ENCODE measurements around the gene LILRB2.
"Not testable (repeated sequence)": the region's sequence is repeated elsewhere in the genome, so short reads cannot be mapped to it uniquely, and the experiment has no call there.

The LILRB2 gene

DNA sequence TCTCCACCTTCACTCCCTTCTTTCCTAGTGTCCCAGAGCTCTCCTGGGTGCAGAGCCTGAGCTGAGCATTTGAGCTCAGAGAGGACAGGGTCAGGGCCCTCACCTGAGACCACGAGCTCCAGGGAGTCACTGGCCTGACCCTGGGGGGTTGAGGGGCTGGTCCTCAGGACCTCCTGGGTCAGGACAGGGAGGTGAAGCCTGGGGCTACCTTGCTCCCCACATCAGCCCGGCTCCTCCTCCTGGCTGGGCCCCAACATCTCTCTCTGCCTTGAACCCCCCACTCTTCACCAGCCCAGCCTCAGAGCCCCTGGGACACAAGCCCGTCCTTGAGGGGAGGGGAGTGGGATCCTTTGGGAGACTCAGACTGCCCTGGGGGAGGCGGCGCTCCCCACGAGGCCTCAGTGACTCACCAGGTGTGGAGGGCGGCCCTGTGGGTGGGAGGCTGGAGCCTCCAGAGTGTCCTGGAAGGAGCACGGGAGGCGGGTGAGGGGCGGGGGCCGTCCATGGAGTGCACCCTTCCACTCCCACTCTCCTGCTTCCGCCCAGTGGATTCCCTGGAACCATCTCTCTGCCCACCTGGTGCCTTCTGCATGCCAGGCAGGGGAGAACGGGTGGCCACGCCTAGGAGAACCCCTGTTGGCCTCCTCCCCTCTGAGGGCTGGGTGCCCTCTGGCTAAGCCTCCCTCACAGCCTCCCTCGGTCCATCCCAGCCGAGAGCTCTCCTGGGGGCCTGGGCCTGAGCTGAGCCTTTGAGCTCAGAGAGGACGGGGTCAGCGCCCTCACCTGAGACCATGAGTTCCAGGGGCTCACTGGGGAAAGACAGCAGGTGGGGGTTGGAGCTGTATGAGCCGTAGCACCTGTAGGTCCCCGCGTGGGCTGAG is 41.2 kb downstream of the LILRB2 start:
- not testable (repeated sequence) for DNase-seq

DNA sequence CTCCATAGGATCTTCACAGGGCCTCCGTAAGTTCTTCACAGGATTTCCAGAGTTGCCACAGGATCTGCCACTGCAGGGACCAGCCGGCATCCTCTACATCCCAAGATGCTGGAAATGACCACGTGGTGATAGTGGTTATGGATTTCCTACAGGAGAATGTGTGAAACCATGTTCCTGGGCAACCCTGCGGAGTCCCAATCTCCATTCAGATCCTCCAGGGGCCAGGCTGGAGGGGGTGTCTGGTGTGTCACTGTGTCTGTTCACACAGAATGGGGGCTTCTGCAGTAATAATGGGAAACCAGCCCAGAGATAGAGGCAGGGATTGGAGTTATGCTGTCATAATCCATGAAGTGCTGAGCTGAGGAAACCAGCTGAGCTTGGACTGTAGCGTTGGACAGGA is 47.0 kb downstream of the LILRB2 start:
- no peak for DNase-seq

DNA sequence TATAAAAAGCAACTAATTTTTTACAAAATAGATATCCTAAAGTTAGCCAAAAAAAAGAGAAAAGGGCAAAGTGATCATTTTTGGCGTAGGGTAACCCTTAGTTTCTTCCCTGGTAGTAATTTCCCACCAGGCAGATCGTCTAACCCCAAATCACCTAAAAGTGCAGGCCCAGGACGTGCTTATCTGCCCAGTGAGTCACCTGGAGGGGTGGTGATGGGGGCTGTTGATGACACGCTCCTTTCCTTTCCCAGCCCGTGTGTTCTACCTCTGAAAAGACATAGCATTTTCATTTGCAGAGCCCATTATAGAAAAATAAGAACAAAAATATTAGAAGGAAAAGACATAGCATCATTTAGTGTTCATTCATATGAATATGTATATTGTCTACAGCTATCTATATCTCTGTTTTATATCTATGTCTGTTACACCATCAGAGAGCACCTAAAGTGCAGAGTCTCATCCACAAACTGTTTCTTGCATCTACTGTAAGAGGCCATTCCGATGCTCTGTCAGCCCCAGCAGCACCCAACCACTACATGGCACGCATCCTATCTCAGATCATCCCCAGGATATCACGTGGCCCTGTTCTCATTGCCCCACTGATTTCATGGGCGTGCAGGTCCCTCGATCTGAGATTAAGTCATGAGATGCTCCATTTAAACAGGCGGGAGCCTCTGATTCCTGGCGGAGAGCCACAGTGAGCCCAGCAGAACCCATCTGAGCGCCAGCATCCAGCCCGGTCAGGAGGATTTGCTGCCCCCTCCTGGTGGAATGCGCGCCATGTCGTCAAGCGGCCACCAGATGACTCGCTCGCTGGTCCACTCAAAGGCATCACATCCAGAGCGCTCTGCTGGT is 49.6 kb downstream of the LILRB2 start:
- peak; percentile 86 for DNase-seq

DNA sequence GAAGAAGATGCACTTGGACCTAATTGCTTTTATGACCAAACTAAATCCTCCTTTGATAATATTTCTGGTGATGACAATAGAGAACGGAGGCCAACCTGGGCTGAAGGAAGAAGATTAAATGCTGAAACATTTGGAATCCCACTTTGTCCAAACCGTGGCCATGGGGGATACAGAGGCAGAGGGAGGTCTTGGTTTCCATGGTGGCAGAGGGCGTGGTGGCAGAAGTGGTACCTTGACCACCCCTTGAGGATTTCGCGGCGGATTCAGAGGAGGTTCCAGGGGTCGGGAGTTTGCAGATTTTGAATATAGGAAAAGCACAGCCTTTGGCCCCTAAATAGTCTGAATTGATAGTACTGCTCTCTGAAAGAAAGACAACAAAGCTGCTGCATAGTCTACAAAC is 50.9 kb downstream of the LILRB2 start:
- DNase-seq, result no peak

DNA sequence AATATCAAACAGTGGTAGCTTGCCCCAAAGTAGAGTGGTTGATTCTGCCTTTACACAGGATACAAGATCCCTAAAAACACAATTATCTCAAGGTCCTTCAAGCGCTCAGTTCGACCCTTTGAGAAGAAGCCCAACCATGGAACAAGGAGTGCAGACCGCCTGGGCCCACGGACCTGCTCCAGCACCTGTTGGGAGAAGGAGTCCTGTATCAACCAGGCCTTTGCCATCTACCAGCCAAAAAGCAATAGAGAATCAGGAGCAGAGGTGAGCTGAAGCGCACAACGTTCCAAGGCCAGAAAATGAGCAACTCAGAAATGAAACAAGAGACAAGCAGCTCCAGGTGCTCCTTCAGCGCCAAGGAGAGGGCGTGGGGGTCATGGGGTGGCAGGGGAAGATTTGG is 51.8 kb downstream of the LILRB2 start:
- DNase-seq, result no peak

DNA sequence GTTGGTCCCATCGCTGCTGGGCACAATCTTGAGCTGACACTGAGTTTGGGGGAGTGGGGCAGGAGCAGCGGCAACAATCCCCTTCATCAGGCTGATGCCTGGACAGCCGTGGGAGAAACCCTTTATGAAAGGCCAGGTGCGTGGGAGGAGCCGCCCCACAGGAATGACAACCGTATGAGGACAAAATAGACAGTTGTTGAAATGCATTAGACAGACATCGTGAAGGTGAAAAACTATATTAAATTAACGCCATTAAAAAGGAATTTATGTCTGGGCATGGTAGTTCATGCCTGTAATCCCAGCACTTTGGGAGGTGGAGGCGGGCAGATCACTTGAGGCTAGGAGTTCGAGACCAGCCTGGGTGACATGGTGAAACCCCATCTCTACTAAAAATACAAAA is 56.3 kb downstream of the LILRB2 start:
- DNase-seq, result not testable (repeated sequence)

DNA sequence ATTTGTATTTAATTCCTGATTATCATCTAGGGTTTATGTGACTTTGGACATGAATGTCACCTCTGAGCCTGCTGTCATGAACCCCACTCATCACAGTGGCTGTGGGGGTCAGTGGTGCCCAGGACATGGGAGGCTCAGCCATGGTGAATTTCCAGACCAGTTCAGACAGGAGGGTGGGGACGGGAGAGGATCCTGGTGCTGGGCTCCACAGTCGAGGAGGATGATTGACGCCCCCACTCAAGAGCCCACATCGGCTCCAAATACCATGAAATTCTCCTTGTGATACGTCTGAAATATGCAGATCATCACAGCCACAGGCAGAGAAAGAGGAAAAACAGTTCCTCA is 57.0 kb downstream of the LILRB2 start:
- not testable (repeated sequence) for DNase-seq
